Measurements from ENCODE around the gene SDF4. TPM values are rescaled to one million over a fixed set of nuclear protein-coding genes. Genes with fewer than 3 reads are reported as not detected.

Gene SDF4
- total and polyA plus RNA-seq, 2 of the 13 experiments (the other 11 are each of a cell fraction or from before 2014, with no cell fraction given), result 80.8 to 107 TPM

- TF ChIP-seq ZHX2 (IDR thresholded peaks at IDR 0.05; ENCODE audit: low read depth), result peak; percentile 98
- no peak for TF ChIP-seq ZHX2 (CRISPR knock-in tag; IDR thresholded peaks at IDR 0.05; ENCODE audit: borderline replicate concordance)
- TF ChIP-seq ZMAT5 (CRISPR knock-in tag; IDR thresholded peaks at IDR 0.05; ENCODE audit: borderline replicate concordance, low read depth), result no peak
- no peak for TF ChIP-seq KIAA2018 (CRISPR knock-in tag; IDR thresholded peaks at IDR 0.05; ENCODE audit: borderline replicate concordance)
- TF ChIP-seq REL (CRISPR knock-in tag; conservative IDR thresholded peaks at IDR 0.05), result peak; percentile 77; the same call in 1 of the 2 replicates
- peak; percentile 41; the same call in 1 of the 2 replicates for TF ChIP-seq MTERF4 (CRISPR knock-in tag; IDR thresholded peaks at IDR 0.05)
- TF ChIP-seq ZSCAN5A (CRISPR knock-in tag; IDR thresholded peaks at IDR 0.05; ENCODE audit: borderline replicate concordance), result 0 out of 2 replicates have a peak, but pooled peaks have one; percentile 34
- no peak for TF ChIP-seq SCMH1 (CRISPR knock-in tag; IDR thresholded peaks at IDR 0.05; ENCODE audit: borderline replicate concordance)
- no peak for TF ChIP-seq ZNF180 (CRISPR knock-in tag; IDR thresholded peaks at IDR 0.05; ENCODE audit: borderline replicate concordance, low read depth)
- TF ChIP-seq ZBTB1 (CRISPR knock-in tag; IDR thresholded peaks at IDR 0.05; ENCODE audit: borderline replicate concordance), result no peak
Measured at GRCh38 chr1:1231400-1232207, at the start of gene SDF4 (continued).
